ENCODE measurements around the gene HELQ. TPM values are rescaled to one million over a fixed set of nuclear protein-coding genes. Genes with fewer than 3 reads are reported as not detected.

HELQ gene
- total and polyA plus RNA-seq, 2 experiments from 2014 or later: 8.0 to 12.4 TPM

DNA sequence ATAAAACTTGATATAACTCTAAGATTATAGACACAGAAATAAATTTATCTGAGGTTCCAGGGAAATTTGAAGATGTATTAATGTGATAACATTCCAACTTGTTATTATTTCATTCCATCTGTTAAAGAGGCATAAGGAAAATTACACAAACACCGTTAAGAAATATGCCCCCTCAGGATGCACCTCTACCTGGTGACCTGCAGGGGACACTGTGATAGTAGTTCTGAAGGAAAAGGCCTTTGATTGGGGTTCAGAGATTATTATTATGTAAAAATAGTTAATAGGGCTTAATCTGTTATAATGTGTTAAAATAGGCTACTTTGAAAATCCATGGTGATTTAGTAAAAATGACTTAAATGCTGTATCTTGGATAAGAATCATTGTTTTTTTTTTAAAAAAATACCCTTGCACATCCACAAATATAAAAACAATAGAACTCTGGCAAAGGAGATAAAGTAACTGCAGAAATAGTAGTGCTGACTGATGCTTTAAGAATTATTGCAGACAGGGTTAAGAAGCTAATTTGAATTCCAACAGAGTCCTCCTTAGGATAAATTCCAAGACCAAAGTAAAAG is 35.3 kb upstream of the HELQ start:
- H2AFZ ChIP-seq: no peak overlapping the region
- WGBS (ENCODE audit: low lambda C conversion rate, missing lambda C conversion rate): 6% methylated on average over 1 of the region's 1 CpG
- H3K27ac ChIP-seq: no peak overlapping the region
- H3K4me1 ChIP-seq (ENCODE audit: insufficient read depth): peaks cover 7% of the 10 kb centered on the region
- H3K9me2 ChIP-seq (replicated peaks; ENCODE audit: insufficient read depth): no peaks in the 10 kb centered on the region
- H3K27me3 ChIP-seq: no peaks in the 10 kb centered on the region
- H3K4me2 ChIP-seq: no peak overlapping the region
- H3K4me3 ChIP-seq: no peak overlapping the region
- H3K79me2 ChIP-seq: no peaks in the 10 kb centered on the region
- H3K9me3 ChIP-seq (ENCODE audit: low read depth): no peaks in the 10 kb centered on the region
- no peak for TF ChIP-seq EZH2 (IDR thresholded peaks at IDR 0.05; ENCODE audit: borderline replicate concordance)
- TF ChIP-seq, protein P1, sequence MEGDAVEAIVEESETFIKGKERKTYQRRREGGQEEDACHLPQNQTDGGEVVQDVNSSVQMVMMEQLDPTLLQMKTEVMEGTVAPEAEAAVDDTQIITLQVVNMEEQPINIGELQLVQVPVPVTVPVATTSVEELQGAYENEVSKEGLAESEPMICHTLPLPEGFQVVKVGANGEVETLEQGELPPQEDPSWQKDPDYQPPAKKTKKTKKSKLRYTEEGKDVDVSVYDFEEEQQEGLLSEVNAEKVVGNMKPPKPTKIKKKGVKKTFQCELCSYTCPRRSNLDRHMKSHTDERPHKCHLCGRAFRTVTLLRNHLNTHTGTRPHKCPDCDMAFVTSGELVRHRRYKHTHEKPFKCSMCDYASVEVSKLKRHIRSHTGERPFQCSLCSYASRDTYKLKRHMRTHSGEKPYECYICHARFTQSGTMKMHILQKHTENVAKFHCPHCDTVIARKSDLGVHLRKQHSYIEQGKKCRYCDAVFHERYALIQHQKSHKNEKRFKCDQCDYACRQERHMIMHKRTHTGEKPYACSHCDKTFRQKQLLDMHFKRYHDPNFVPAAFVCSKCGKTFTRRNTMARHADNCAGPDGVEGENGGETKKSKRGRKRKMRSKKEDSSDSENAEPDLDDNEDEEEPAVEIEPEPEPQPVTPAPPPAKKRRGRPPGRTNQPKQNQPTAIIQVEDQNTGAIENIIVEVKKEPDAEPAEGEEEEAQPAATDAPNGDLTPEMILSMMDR (IDR thresholded peaks at IDR 0.05; ENCODE audit: poor library complexity): peak; percentile 63
- no peaks in the 10 kb centered on the region for H3K36me3 ChIP-seq (replicated peaks; ENCODE audit: insufficient read depth, low read depth)
- H4K20me1 ChIP-seq (ENCODE audit: insufficient read depth, poor library complexity, severe bottlenecking): no peaks in the 10 kb centered on the region
- peak; percentile 38 for DNase-seq (ENCODE audit: low spot score)

GRCh38 chr4:83489711-83490326 is 34.2 kb upstream of the HELQ start:
- Histone ChIP-seq H3K9me2 (replicated peaks; ENCODE audit: insufficient read depth) (no peaks in the 10 kb centered on the region), H3K4me1 (ENCODE audit: insufficient read depth) (peaks cover 14% of the 10 kb centered on the region), H2AFZ (no peak overlapping the region), H3K27me3 (no peaks in the 10 kb centered on the region), H3K4me3 (no peak overlapping the region), H3K36me3 (replicated peaks; ENCODE audit: insufficient read depth, low read depth) (no peaks in the 10 kb centered on the region), H3K79me2 (no peaks in the 10 kb centered on the region), H3K4me2 (no peak overlapping the region), H3K27ac (no peak overlapping the region), H3K9me3 (ENCODE audit: low read depth) (no peaks in the 10 kb centered on the region), H4K20me1 (ENCODE audit: insufficient read depth, poor library complexity, severe bottlenecking) (no peaks in the 10 kb centered on the region)
- TF ChIP-seq, protein P1 (IDR thresholded peaks at IDR 0.05; ENCODE audit: poor library complexity): no peak
- TF ChIP-seq EZH2phosphoT487 (IDR thresholded peaks at IDR 0.05; ENCODE audit: low read depth, severe bottlenecking, unreplicated experiment): no peak
- TF ChIP-seq EZH2 (IDR thresholded peaks at IDR 0.05; ENCODE audit: borderline replicate concordance): no peak
- 54% methylated on average over 1 of the region's 1 CpG for WGBS (ENCODE audit: low lambda C conversion rate, missing lambda C conversion rate)
- DNase-seq (ENCODE audit: low spot score): no peak

- 44% methylated on average over 3 of the region's 3 CpGs for WGBS (ENCODE audit: low lambda C conversion rate, missing lambda C conversion rate)
- H2AFZ ChIP-seq: peak overlapping the region; percentile 22
- no peak for DNase-seq (ENCODE audit: low spot score)
Measured at GRCh38 chr4:83486457-83487129, 31.0 kb upstream of the HELQ start.

More at GRCh38 chr4:83486457-83487129, 31.0 kb upstream of the HELQ start:
- no peak overlapping the region for H3K4me3 ChIP-seq
- no peaks in the 10 kb centered on the region for H3K9me2 ChIP-seq (replicated peaks; ENCODE audit: insufficient read depth)
- TF ChIP-seq, protein P1 (IDR thresholded peaks at IDR 0.05; ENCODE audit: poor library complexity): no peak
- TF ChIP-seq EZH2phosphoT487 (IDR thresholded peaks at IDR 0.05; ENCODE audit: low read depth, severe bottlenecking, unreplicated experiment): no peak
- H3K4me2 ChIP-seq: no peak overlapping the region
- no peaks in the 10 kb centered on the region for H4K20me1 ChIP-seq (ENCODE audit: insufficient read depth, poor library complexity, severe bottlenecking)
- H3K4me1 ChIP-seq (ENCODE audit: insufficient read depth): peaks cover 14% of the 10 kb centered on the region
- H3K36me3 ChIP-seq (replicated peaks; ENCODE audit: insufficient read depth, low read depth): no peaks in the 10 kb centered on the region
- H3K27me3 ChIP-seq: no peaks in the 10 kb centered on the region
- H3K9me3 ChIP-seq (ENCODE audit: low read depth): no peaks in the 10 kb centered on the region
- H3K79me2 ChIP-seq: peaks cover 13% of the 10 kb centered on the region
- H3K27ac ChIP-seq: peak overlapping the region; percentile 69
